Measurements from ENCODE around the gene VIL1. TPM values are rescaled to one million over a fixed set of nuclear protein-coding genes. Genes with fewer than 3 reads are reported as not detected.
A peak's percentile ranks its signal among the peaks of the same experiment; 100 is the strongest.

The VIL1 gene
- total and polyA plus RNA-seq, 9 donors, result 0.05 to 1.3 (median 0.38) TPM; not detected in 6

DNA sequence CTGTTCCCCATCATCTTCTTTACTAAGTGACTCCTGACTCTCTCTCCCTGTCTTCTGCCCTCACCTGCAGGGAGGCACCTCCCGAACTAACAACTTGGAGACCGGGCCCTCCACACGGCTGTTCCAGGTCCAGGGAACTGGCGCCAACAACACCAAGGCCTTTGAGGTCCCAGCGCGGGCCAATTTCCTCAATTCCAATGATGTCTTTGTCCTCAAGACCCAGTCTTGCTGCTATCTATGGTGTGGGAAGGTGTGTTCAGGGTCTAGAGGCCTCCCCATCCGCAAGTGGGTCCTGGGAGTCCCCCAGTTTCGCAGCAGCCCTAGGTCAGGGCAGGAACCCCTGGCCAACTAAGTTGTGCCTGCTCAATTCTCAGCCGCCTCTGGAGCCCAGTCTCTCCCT lies 15.5 kb downstream of the VIL1 start:
- H3K4me3 ChIP-seq, result no peak overlapping the region
- no peaks in the 10 kb centered on the region for H3K27me3 ChIP-seq
- TF ChIP-seq EP300 (IDR thresholded peaks at IDR 0.05) (no peak), POLR2A (IDR thresholded peaks at IDR 0.05) (no peak)
- TF ChIP-seq, protein P1, sequence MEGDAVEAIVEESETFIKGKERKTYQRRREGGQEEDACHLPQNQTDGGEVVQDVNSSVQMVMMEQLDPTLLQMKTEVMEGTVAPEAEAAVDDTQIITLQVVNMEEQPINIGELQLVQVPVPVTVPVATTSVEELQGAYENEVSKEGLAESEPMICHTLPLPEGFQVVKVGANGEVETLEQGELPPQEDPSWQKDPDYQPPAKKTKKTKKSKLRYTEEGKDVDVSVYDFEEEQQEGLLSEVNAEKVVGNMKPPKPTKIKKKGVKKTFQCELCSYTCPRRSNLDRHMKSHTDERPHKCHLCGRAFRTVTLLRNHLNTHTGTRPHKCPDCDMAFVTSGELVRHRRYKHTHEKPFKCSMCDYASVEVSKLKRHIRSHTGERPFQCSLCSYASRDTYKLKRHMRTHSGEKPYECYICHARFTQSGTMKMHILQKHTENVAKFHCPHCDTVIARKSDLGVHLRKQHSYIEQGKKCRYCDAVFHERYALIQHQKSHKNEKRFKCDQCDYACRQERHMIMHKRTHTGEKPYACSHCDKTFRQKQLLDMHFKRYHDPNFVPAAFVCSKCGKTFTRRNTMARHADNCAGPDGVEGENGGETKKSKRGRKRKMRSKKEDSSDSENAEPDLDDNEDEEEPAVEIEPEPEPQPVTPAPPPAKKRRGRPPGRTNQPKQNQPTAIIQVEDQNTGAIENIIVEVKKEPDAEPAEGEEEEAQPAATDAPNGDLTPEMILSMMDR (IDR thresholded peaks at IDR 0.05), result no peak
- intact Hi-C loops (cut with DNase I), result no loop called here
- no peak overlapping the region for H3K27ac ChIP-seq
- 91 to 95% (median 91%) methylated on average over 9 of the region's 9 CpGs for WGBS, 3 donors
- H3K36me3 ChIP-seq, result no peaks in the 10 kb centered on the region
- H3K4me1 ChIP-seq (ENCODE audit: insufficient read depth), result no peaks in the 10 kb centered on the region
- DNase-seq, result peak in 1 of 5 donors; percentile 4
- H3K9me3 ChIP-seq, result no peaks in the 10 kb centered on the region

DNA sequence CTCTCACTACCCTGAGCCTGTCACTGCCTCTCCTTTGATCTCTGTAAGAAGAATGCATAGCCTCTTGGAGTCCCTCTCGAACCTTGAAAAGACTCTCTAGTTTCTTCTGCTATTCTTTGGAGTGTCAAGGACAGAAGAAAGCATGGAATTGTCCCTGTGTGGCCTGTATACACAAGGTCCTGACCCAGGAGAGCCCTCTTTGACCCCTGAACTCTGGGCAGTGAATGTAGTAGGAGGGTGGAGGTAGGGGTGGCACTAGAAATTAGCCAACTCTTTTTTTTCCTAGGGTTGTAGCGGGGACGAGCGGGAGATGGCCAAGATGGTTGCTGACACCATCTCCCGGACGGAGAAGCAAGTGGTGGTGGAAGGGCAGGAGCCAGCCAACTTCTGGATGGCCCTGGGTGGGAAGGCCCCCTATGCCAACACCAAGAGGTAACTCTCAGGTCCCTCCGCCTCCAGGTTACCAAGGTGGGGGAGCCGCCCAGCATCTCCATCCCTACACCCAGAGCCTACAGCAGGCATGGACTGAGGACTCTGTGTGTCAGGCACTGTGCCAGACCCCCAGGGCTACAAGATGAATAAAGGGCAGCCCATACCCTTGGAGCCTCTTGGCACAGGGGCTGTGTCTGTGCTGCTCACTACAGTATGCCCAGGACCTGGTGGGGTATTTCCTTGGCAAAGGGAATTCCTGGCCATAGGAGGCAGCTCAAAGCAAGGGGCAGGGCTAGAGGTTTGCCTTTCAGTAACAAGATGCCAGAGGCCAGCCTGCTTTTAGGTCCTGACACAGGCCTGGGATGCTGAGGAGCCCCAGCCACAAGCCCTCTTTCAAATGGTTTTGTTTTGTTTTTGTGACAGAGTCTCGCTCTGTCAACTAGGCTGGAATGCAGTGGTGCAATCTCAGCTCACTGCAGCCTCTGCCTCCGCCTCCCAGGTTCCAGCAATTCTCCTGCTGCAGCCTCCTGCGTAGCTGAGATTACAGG lies 16.4 kb downstream of the VIL1 start:
- H3K4me1 ChIP-seq (ENCODE audit: insufficient read depth), result no peaks in the 10 kb centered on the region
- no peaks in the 10 kb centered on the region for H3K9me3 ChIP-seq
- no peak for TF ChIP-seq EP300 (IDR thresholded peaks at IDR 0.05)
- no peak for TF ChIP-seq POLR2A (IDR thresholded peaks at IDR 0.05)
- TF ChIP-seq, protein P1 (IDR thresholded peaks at IDR 0.05), result no peak
- intact Hi-C loops (cut with DNase I), result no loop called here
- WGBS, 3 donors, result 93 to 94% (median 94%) methylated on average over 11 of the region's 11 CpGs
- no peak overlapping the region for H3K4me3 ChIP-seq
- H3K27ac ChIP-seq, result no peak overlapping the region
- peak in 1 of 5 donors; percentile 2 for DNase-seq
- H3K27me3 ChIP-seq, result no peaks in the 10 kb centered on the region
- H3K36me3 ChIP-seq, result no peaks in the 10 kb centered on the region

DNA sequence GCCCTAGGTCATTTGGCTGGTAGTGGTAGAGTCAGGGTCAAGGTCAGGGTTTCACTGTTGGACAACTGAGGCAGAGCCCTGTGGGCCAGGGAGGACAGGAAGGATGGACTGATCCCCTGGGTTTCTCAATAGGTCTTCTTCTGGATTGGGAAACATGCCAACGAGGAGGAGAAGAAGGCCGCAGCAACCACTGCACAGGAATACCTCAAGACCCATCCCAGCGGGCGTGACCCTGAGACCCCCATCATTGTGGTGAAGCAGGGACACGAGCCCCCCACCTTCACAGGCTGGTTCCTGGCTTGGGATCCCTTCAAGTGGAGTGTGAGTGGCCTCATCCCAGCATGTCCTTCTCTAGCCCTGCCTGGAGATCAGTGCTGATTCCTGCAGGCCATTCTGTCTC lies 18.1 kb downstream of the VIL1 start:
- H3K27ac ChIP-seq, result no peak overlapping the region
- no peaks in the 10 kb centered on the region for H3K9me3 ChIP-seq
- H3K36me3 ChIP-seq, result no peaks in the 10 kb centered on the region
- intact Hi-C loops (cut with DNase I), result no loop called here
- no peak for TF ChIP-seq EP300 (IDR thresholded peaks at IDR 0.05)
- TF ChIP-seq, protein P1 (IDR thresholded peaks at IDR 0.05), result no peak
- TF ChIP-seq POLR2A (IDR thresholded peaks at IDR 0.05), result no peak
- 84 to 92% (median 85%) methylated on average over 5 of the region's 5 CpGs for WGBS, 3 donors
- no peak overlapping the region for H3K4me3 ChIP-seq
- no peaks in the 10 kb centered on the region for H3K4me1 ChIP-seq (ENCODE audit: insufficient read depth)
- DNase-seq, result no peak
- no peaks in the 10 kb centered on the region for H3K27me3 ChIP-seq

DNA sequence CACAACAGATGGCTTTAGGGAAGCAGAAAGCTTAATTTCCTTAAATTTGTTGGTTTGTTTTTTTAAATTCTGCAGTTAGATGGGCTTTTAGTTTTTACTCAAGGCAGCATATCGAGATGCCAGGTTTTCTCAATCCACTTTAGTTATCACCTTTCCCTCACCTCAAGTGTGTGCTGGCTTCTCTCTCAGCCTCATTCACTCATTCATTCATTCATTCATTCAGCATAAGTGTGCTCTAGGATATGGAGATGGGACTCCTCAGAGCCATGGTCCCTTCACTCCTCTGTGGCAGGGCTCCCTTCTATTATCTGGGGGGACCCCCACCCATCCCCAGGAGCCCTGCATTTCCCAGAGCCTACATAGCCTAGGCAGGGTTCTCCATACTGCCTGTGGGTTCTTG lies 19.0 kb downstream of the VIL1 start:
- no peak overlapping the region for H3K27ac ChIP-seq
- no peaks in the 10 kb centered on the region for H3K27me3 ChIP-seq
- TF ChIP-seq, protein P1 (IDR thresholded peaks at IDR 0.05), result no peak
- TF ChIP-seq POLR2A (IDR thresholded peaks at IDR 0.05), result no peak
- no peak for TF ChIP-seq EP300 (IDR thresholded peaks at IDR 0.05)
- intact Hi-C loops (cut with DNase I), result no loop called here
- 90 to 92% (median 90%) methylated on average over 1 of the region's 1 CpG for WGBS, 3 donors
- DNase-seq, result no peak
- no peaks in the 10 kb centered on the region for H3K4me1 ChIP-seq (ENCODE audit: insufficient read depth)
- H3K36me3 ChIP-seq, result no peaks in the 10 kb centered on the region
- H3K4me3 ChIP-seq, result no peak overlapping the region
- H3K9me3 ChIP-seq, result no peaks in the 10 kb centered on the region

All from ovary (tissue), 9 donors.